ENCODE data around the gene PLEKHF1.

- TF ChIP-seq CTCF (IDR thresholded peaks at IDR 0.05) (no peak), EZH2 (IDR thresholded peaks at IDR 0.05; ENCODE audit: borderline replicate concordance, insufficient read depth, low read depth, low read length, poor library complexity, severe bottlenecking) (no peak)
Measured at GRCh38 chr19:29708554-29709439, 43.5 kb downstream of the PLEKHF1 start.
